Small intestine (tissue), 7 donors: Measurements from ENCODE around the gene METTL8. TPM values are rescaled to one million over a fixed set of nuclear protein-coding genes. Genes with fewer than 3 reads are reported as not detected.
A peak's percentile ranks its signal among the peaks of the same experiment; 100 is the strongest.

ENCODE experiments used
- DNase-seq, 2 donors: peaks; one replicate each; pipeline versions ENCODE4 v3.0.0 to v3.0.0-alpha.2; 2013
- FAIRE-seq: peaks from 2 replicates; lab custom pipeline; 2012; peaks lifted over from hg19 to GRCh38; lab: Jason Lieb, UNC
- H3K27ac ChIP-seq, 3 donors: one replicate each; pipeline ENCODE4 v1.5.1; 2013; ENCODE audit warnings: low read length in 2 of 3, mild to moderate bottlenecking in 2 of 3, control low read depth in 1 of 3, inconsistent platforms in 1 of 3, low read depth in 1 of 3, moderate library complexity in 1 of 3
- H3K27me3 ChIP-seq, 3 donors: one replicate each; pipeline ENCODE4 v1.6.1; 2013; ENCODE audit warnings: low read length in 3 of 3, inconsistent platforms in 1 of 3; ENCODE audit not compliant: control insufficient read depth in 3 of 3, insufficient read depth in 3 of 3
- H3K36me3 ChIP-seq, 3 donors: one replicate each; pipeline ENCODE4 v1.6.1; 2013; ENCODE audit warnings: low read length in 3 of 3, inconsistent platforms in 1 of 3, low read depth in 1 of 3, mild to moderate bottlenecking in 1 of 3, moderate library complexity in 1 of 3; ENCODE audit not compliant: control insufficient read depth in 3 of 3, insufficient read depth in 2 of 3
- H3K4me1 ChIP-seq, 3 donors: one replicate each; pipeline ENCODE4 v1.6.1; 2013; ENCODE audit warnings: low read length in 2 of 3, inconsistent platforms in 1 of 3, low read depth in 1 of 3, mild to moderate bottlenecking in 1 of 3, moderate library complexity in 1 of 3; ENCODE audit not compliant: control insufficient read depth in 3 of 3, insufficient read depth in 2 of 3
- H3K4me3 ChIP-seq, 3 donors: one replicate each; pipeline ENCODE4 v1.5.1; 2013; ENCODE audit warnings: low read length in 3 of 3, control low read depth in 1 of 3, inconsistent platforms in 1 of 3, low read depth in 1 of 3, mild to moderate bottlenecking in 1 of 3, moderate library complexity in 1 of 3
- H3K9me3 ChIP-seq, 2 donors: one replicate each; pipeline ENCODE4 v1.6.1; 2013; ENCODE audit warnings: low read depth in 1 of 2, low read length in 1 of 2; ENCODE audit not compliant: control insufficient read depth in 2 of 2, insufficient read depth in 1 of 2
- WGBS, 3 donors: extraction: QIAGEN DNeasy Blood & Tissue Kit; methylation state at CpG; one replicate each; pipeline ENCODE4 v1.1.7; 2013; 5-methylcytosine and 5-hydroxymethylcytosine counted together
- polyA plus RNA-seq, 4 donors: library from polyadenylated mRNA; stranded (reverse) in 3 of 4; unstranded in 1 of 4; fragments of 200-250 nt in 3 of 4; fragments of 120-200 nt in 1 of 4; gene quantifications; one replicate each; pipeline versions ENCODE4 v1.2.1 to v1.2.3, GENCODE V29; 2013
- donor health status: healthy with polysubstance abuse.
- donor health status: control.
- donor health status: control.
- donor health status: Bipolar disorder and iron deficiency.
- donor health status: healthy.

The METTL8 gene
- polyA plus RNA-seq, 4 donors: 2.2 to 14.5 (median 7.4) TPM

DNA sequence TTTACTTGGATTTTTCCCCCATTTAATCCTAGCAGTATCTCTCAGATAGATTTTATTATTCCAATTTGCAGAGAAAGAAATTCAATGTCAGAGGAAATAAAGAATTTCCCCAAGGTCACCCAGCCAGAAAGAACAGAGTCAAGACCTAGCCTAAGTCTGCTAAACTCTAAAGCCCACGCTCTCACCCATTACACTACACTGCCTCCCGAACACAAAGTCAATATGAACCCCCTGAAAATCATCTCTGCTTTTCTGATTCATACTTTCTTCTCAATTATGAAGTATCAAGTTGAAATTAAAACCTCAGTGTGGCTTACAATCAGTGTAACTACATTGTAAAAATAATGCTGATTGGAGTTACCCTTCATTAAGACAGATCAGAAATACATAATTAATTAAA, 89.6 kb downstream of the METTL8 start:
- H3K36me3 ChIP-seq: no peaks in the 10 kb centered on the region
- no peak overlapping the region for H3K4me3 ChIP-seq
- DNase-seq: no peak
- no peak for FAIRE-seq
- no peaks in the 10 kb centered on the region for H3K9me3 ChIP-seq
- H3K4me1 ChIP-seq: peaks cover 0 to 2% (median 0%) of the 10 kb centered on the region in 3 donors
- WGBS, 3 donors: 92 to 94% (median 92%) methylated on average over 2 of the region's 2 CpGs
- H3K27ac ChIP-seq: no peak overlapping the region
- no peaks in the 10 kb centered on the region for H3K27me3 ChIP-seq

DNA sequence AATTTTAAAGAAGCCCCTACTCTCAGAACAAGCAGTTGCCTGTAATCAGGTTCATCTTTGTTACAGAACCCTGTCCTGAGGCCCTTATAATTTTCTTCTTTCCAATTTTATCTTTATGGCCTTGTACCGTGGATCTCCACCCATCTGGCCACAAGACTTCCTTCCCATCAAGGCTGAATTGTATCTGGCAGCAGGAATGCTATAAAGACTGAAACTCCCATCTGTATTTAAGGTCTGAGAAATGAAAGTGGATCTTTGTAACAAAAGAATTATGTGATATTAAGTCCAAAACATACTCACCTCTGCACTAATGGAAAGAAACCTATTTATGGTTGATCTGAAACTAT, 91.8 kb downstream of the METTL8 start:
- Histone ChIP-seq H3K27ac (no peak overlapping the region), H3K9me3 (no peaks in the 10 kb centered on the region), H3K27me3 (no peaks in the 10 kb centered on the region), H3K4me3 (no peak overlapping the region), H3K4me1 (peaks cover 0 to 2% (median 0%) of the 10 kb centered on the region in 3 donors), H3K36me3 (no peaks in the 10 kb centered on the region)
- DNase-seq (peak in 1 of 2 donors; percentile 11), FAIRE-seq (no peak)
- 0 to 23% (median 13%) methylated on average over 1 of the region's 1 CpG for WGBS, 3 donors

DNA sequence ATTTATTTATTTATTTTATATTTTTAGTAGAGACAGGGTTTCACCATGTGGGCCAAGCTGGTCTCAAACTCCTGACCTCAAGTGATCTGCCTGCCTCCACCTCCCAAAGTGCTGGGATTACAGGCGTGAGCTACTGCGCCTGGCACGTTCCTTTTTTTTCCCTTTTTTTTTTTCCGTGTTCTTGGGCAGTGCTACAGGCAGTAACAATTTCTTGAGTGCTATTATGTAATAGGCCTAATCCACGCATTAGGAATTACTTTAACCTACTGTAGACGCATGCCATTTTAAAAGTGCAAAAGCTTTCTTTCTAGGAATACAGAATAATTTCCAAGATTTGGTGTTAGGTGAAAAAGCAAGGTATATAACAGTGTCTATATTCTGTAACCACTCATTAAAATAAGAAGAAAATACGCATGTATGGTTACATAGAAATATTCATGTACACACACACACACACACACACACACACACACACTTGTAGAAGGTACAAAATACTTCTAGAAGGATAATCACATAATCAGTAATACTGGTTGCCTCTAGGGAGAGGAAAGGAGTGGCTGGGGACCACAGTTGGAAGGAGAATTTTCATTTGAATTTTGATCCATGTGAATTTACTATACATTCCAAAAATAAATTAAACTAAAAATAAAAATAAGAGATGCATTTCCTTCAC, 92.3 kb downstream of the METTL8 start:
- DNase-seq (no peak), FAIRE-seq (no peak)
- H3K4me3 ChIP-seq: no peak overlapping the region
- H3K36me3 ChIP-seq: no peaks in the 10 kb centered on the region
- H3K9me3 ChIP-seq: no peaks in the 10 kb centered on the region
- no peaks in the 10 kb centered on the region for H3K27me3 ChIP-seq
- H3K27ac ChIP-seq: no peak overlapping the region
- peaks cover 0 to 2% (median 0%) of the 10 kb centered on the region in 3 donors for H3K4me1 ChIP-seq
- 96 to 98% (median 97%) methylated on average over 7 of the region's 7 CpGs for WGBS, 3 donors

DNA sequence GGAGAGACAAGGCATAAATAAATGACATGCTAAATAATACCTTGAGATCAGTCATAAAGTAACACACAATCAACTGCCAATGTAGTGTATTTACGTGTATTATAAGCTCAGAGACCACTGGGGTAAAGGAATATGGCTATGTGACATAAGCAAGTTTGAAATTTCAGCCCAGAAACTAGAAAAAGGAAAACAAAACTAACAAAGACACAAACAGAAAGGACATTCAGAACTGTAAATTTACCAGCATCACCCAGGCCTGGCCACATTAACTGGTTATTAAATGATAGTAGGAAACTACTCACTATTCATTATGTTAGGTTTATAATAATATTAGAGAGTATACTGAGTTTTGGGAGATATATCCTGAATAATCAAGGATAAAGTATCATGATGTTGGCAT, 98.8 kb downstream of the METTL8 start:
- 86 to 94% (median 92%) methylated on average over 1 of the region's 1 CpG for WGBS, 3 donors
- FAIRE-seq (no peak), DNase-seq (no peak)
- Histone ChIP-seq H3K36me3 (no peaks in the 10 kb centered on the region), H3K4me1 (no peaks in the 10 kb centered on the region), H3K27me3 (no peaks in the 10 kb centered on the region), H3K4me3 (no peak overlapping the region), H3K27ac (no peak overlapping the region), H3K9me3 (no peaks in the 10 kb centered on the region)

DNA sequence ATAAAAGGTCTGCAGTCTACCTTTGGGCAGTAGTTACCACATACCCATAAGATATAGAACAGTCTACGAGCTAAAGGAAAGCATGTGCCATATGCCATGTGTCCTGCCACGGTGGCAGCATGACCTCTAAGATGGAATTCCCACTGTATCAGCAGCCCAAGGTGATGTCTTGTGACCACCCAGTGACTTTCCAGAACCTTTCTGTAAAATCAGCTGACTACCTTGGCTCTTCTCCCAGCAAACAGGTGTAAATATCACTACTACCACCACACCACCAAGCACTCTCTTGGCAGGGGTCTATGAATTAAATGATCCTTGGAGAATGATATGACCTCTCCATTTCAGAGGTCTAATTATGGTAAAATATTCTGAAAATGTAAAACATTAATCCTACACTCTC, 99.6 kb downstream of the METTL8 start:
- Histone ChIP-seq H3K9me3 (no peaks in the 10 kb centered on the region), H3K36me3 (no peaks in the 10 kb centered on the region), H3K27me3 (no peaks in the 10 kb centered on the region), H3K4me1 (no peaks in the 10 kb centered on the region), H3K4me3 (no peak overlapping the region), H3K27ac (no peak overlapping the region)
- FAIRE-seq: no peak
- 89 to 93% (median 91%) methylated on average over 2 of the region's 2 CpGs for WGBS, 3 donors
- no peak for DNase-seq

DNA sequence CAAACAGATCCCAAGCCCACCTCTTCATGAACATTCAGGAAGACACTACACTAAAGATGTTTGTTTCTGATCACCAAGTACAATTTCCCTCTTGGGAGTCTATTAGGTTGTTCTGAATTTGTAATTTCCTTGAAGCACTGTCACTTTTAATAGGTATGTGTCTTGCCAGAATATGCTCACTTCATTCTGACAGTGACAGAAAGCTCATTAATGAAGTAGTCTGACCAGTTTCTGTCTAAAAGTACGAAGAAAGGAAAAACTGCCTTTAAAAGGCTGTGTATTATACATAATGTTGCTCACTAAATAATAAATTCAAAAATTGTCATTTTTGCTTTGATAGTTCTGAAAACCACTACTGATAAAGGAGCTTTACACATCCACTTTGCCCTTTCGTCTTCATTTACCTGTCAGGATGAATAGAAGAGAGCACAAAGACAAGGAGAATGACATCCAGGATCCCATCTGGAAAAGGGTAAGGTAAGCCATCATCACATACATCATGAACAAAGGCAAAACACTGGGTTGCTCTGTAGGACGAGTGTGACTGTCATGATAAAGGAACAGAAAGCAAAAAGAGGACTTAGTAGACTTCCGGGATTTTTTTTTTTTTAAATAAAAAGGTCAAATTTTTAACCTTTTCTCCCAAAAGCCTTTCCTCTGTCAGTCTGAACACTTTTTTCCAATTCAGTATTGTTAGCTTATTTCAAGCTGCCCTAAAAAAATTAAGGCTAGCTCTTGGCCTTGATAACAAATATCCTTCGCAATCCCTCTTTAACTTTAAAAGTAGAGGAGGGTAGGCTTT, 103.4 kb downstream of the METTL8 start:
- Histone ChIP-seq H3K27me3 (no peaks in the 10 kb centered on the region), H3K4me3 (no peak overlapping the region), H3K9me3 (no peaks in the 10 kb centered on the region), H3K36me3 (no peaks in the 10 kb centered on the region), H3K27ac (no peak overlapping the region), H3K4me1 (no peaks in the 10 kb centered on the region)
- 79 to 85% (median 81%) methylated on average over 5 of the region's 5 CpGs for WGBS, 3 donors
- FAIRE-seq: no peak
- DNase-seq: no peak

DNA sequence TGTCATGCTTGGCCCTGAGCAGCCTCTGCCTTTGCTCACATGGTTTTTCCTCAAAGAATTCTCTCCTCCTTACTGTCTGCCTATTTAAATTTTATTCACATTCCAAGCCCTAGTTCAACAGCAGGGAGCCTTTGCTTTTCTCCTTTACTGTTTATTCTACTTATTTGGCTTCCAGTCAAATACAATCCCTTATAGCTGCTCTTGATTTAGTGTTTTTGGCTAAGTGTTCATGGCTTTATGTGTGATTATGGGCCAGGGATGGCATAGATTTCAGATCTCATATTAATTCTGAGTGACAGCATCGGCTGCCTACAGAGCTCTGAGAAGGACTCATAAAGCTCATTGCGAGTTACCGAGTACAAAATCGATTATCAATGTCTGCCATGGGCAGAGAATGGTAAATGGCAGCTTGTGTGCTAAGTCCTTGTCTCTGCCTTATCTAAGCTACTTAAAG, 106.7 kb downstream of the METTL8 start:
- Histone ChIP-seq H3K27ac (peak overlapping the region in 1 of 3 donors; percentile 58), H3K27me3 (no peaks in the 10 kb centered on the region), H3K9me3 (no peaks in the 10 kb centered on the region), H3K4me1 (no peaks in the 10 kb centered on the region), H3K36me3 (peaks cover 0 to 3% (median 0%) of the 10 kb centered on the region in 3 donors), H3K4me3 (no peak overlapping the region)
- 75 to 90% (median 83%) methylated on average over 4 of the region's 4 CpGs for WGBS, 3 donors
- FAIRE-seq: no peak
- DNase-seq: no peak

DNA sequence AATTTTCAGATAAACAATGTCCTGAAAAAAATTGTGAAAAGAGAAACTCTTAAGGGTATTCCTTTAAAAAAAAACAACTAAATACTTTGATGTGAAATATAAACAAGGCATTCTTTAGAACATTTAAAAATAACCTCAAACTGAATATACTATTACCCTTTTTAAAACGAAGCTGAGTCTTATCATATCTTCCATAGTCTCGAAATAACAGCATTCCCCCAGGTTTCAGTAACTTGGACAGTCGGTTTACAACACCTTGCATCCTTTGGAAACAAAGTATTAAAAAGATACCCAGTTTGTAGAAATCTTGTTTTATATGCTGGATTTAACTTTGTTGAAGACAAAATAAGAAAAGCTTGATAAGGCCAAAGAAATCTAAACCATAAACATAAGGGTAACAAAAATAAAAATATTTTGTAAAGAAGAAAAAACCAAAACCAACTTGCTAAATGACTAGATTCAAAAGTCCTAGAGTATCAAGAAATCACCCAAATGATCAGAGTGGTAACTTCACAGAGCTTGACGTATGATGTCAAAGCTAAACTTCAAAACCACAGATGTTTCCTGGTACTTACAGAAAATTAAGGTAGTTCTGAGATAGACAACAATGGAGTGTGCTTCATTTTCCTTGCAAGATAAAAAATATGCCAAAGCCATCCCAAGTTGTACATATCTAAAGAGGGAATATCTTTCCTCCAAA, 107.8 kb downstream of the METTL8 start:
- FAIRE-seq (no peak), DNase-seq (peak in 1 of 2 donors; percentile 29)
- Histone ChIP-seq H3K36me3 (peaks cover 0 to 5% (median 0%) of the 10 kb centered on the region in 3 donors), H3K4me1 (no peaks in the 10 kb centered on the region), H3K27ac (no peak overlapping the region), H3K4me3 (no peak overlapping the region), H3K27me3 (no peaks in the 10 kb centered on the region), H3K9me3 (no peaks in the 10 kb centered on the region)
- 73 to 90% (median 77%) methylated on average over 4 of the region's 4 CpGs for WGBS, 3 donors
